Measurements from ENCODE around the gene PRICKLE2.

PRICKLE2 gene

GRCh38 chr3:64187065-64187959, 38.0 kb downstream of the PRICKLE2 start (continued):
- TF ChIP-seq EGR2 (tag by site-specific recombination; IDR thresholded peaks at IDR 0.05; ENCODE audit: low read depth) (no peak), ZNF501 (tag by site-specific recombination; IDR thresholded peaks at IDR 0.05) (no peak; the same call in 1 of the 2 replicates), OVOL3 (tag by site-specific recombination; IDR thresholded peaks at IDR 0.05) (peak; percentile 25; the same call in 1 of the 2 replicates), ZBTB21 (tag by site-specific recombination; IDR thresholded peaks at IDR 0.05) (peak; percentile 75), INSM2 (tag by site-specific recombination; IDR thresholded peaks at IDR 0.05) (peak; percentile 83), ZFP41 (tag by site-specific recombination; IDR thresholded peaks at IDR 0.05; ENCODE audit: borderline replicate concordance) (no peak), KLF16 (tag by site-specific recombination; IDR thresholded peaks at IDR 0.05) (no peak), ZNF560 (tag by site-specific recombination; IDR thresholded peaks at IDR 0.05; ENCODE audit: borderline replicate concordance) (no peak), SETDB1 (IDR thresholded peaks at IDR 0.05; ENCODE audit: insufficient read length, low read length) (no peak), ZNF404 (tag by site-specific recombination; IDR thresholded peaks at IDR 0.05) (no peak), TSHZ1 (tag by site-specific recombination; IDR thresholded peaks at IDR 0.05; ENCODE audit: borderline replicate concordance) (peak; percentile 74), ZBTB10 (tag by site-specific recombination; IDR thresholded peaks at IDR 0.05) (no peak), SP2 (tag by site-specific recombination; IDR thresholded peaks at IDR 0.05) (no peak), ZNF660 (tag by site-specific recombination; IDR thresholded peaks at IDR 0.05) (peak; percentile 69), ZNF747 (tag by site-specific recombination; IDR thresholded peaks at IDR 0.05) (no peak), PRDM6 (tag by site-specific recombination; IDR thresholded peaks at IDR 0.05) (peak; percentile 98), HOXC10 (CRISPR knock-in tag; IDR thresholded peaks at IDR 0.05) (no peak), ZNF830 (tag by site-specific recombination; IDR thresholded peaks at IDR 0.05; ENCODE audit: low read depth) (no peak), ZNF423 (tag by site-specific recombination; IDR thresholded peaks at IDR 0.05) (no peak), ZFP37 (tag by site-specific recombination; IDR thresholded peaks at IDR 0.05) (no peak; the same call in 1 of the 2 replicates), ZNF10 (tag by site-specific recombination; IDR thresholded peaks at IDR 0.05) (no peak), SP7 (tag by site-specific recombination; IDR thresholded peaks at IDR 0.05) (peak; percentile 89), ZNF645 (tag by site-specific recombination; IDR thresholded peaks at IDR 0.05) (no peak), ZNF157 (tag by site-specific recombination; IDR thresholded peaks at IDR 0.05) (no peak), ZNF704 (tag by site-specific recombination; IDR thresholded peaks at IDR 0.05) (no peak), ZNF580 (tag by site-specific recombination; IDR thresholded peaks at IDR 0.05) (no peak), ZNF2 (tag by site-specific recombination; IDR thresholded peaks at IDR 0.05) (no peak; the same call in 1 of the 2 replicates), ZBTB8A (tag by site-specific recombination; IDR thresholded peaks at IDR 0.05) (no peak)

All from HEK293 (cell line).